Adrenal gland (tissue), 5 donors: Measurements from ENCODE around the gene CACNA1F.

Source experiments
- POLR2A ChIP-seq, 2 donors: fragments of 450-650 bp; IDR thresholded peaks; one replicate each; pipeline ENCODE4 v1.6.1; 2017; ENCODE audit warnings: antibody characterized with exemption in 2 of 2, mild to moderate bottlenecking in 2 of 2, moderate library complexity in 1 of 2
- TF ChIP-seq, protein P1 (sequence below), 6 experiments: fragments of 450-650 bp in 4 of 6; fragments of 200-600 bp in 2 of 6; sonication (generic) in 1 of 6; IDR thresholded peaks; 1 replicate in 5 of 6; 2 replicates in 1 of 6; pipeline versions ENCODE4 v1.5.1 to v1.8.0; 2016 to 2021; ENCODE audit warnings: antibody characterized with exemption in 6 of 6, mild to moderate bottlenecking in 2 of 6, moderate library complexity in 1 of 6
- donor health status: DM: no; HTN: no; CAD: no.

DNA sequence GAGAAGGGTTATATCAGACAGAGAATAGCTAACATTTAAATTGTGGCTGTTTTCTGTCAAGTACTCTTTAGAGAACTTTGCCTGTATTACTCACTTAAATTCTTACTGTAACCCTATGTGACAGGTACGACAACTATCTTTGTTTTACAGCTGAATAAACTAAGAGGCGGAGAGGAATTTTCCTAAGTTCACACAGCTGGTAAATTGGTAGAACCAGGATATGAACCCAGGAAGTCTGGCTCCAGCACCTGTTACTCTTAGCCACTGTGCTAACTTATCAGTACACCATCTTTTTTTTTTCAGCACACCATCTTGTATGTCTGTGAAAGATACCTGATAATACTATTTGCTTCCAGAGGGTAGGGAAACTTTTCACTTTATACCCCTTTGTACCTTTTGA, 31.1 kb downstream of the CACNA1F start:
- TF ChIP-seq, protein P1, sequence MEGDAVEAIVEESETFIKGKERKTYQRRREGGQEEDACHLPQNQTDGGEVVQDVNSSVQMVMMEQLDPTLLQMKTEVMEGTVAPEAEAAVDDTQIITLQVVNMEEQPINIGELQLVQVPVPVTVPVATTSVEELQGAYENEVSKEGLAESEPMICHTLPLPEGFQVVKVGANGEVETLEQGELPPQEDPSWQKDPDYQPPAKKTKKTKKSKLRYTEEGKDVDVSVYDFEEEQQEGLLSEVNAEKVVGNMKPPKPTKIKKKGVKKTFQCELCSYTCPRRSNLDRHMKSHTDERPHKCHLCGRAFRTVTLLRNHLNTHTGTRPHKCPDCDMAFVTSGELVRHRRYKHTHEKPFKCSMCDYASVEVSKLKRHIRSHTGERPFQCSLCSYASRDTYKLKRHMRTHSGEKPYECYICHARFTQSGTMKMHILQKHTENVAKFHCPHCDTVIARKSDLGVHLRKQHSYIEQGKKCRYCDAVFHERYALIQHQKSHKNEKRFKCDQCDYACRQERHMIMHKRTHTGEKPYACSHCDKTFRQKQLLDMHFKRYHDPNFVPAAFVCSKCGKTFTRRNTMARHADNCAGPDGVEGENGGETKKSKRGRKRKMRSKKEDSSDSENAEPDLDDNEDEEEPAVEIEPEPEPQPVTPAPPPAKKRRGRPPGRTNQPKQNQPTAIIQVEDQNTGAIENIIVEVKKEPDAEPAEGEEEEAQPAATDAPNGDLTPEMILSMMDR (IDR thresholded peaks at IDR 0.05), result no peak
- no peak for TF ChIP-seq POLR2A (IDR thresholded peaks at IDR 0.05)
